Progenitor cell of endocrine pancreas (in vitro differentiated cells): ENCODE data around the gene SP1. TPM values are rescaled to one million over a fixed set of nuclear protein-coding genes. Genes with fewer than 3 reads are reported as not detected.
A peak's percentile ranks its signal among the peaks of the same experiment; 100 is the strongest.

ENCODE experiments used
- DNase-seq: peaks from one replicate; pipeline ENCODE4 v3.0.0; 2021; ENCODE audit warnings: low spot score; ENCODE audit not compliant: unreplicated experiment
- H3K27ac Mint-ChIP-seq: 2 replicates; pipeline ENCODE4 v1.8.0; 2021; ENCODE audit warnings: mild to moderate bottlenecking, moderate library complexity, mixed read lengths
- H3K27me3 Mint-ChIP-seq: 2 replicates; pipeline ENCODE4 v1.8.0; 2021; ENCODE audit warnings: mixed read lengths
- H3K36me3 Mint-ChIP-seq: 2 replicates; pipeline ENCODE4 v1.8.0; 2022; ENCODE audit warnings: mixed read lengths; ENCODE audit not compliant: insufficient read depth
- H3K4me1 Mint-ChIP-seq: 2 replicates; pipeline ENCODE4 v1.8.0; 2021; ENCODE audit warnings: low read depth, mixed read lengths
- H3K4me3 Mint-ChIP-seq: 2 replicates; pipeline ENCODE4 v1.8.0; 2021; ENCODE audit warnings: low read depth, mild to moderate bottlenecking, moderate library complexity, mixed read lengths
- H3K9me3 Mint-ChIP-seq: 2 replicates; pipeline ENCODE4 v1.8.0; 2021; ENCODE audit warnings: low read depth, mixed read lengths
- CTCF ChIP-seq: fragments of 200-600 bp; sonication (generic); IDR thresholded peaks from one replicate; pipeline ENCODE4 v1.5.0; 2021; ENCODE audit warnings: antibody characterized with exemption, mild to moderate bottlenecking; ENCODE audit not compliant: unreplicated experiment
- total RNA-seq: library from RNA; stranded (reverse); gene quantifications from 2 replicates; pipeline ENCODE4 v1.2.1, GENCODE V29; 2021

The SP1 gene
- total RNA-seq, 1 donor from 2014 or later = 90.5 TPM

- Mint-ChIP-seq H3K27me3 (no peaks in the 10 kb centered on the region), H3K9me3 (no peaks in the 10 kb centered on the region), H3K27ac (peak overlapping the region; percentile 84), H3K36me3 (peaks cover 46% of the 10 kb centered on the region), H3K4me1 (peaks cover 2% of the 10 kb centered on the region), H3K4me3 (no peak overlapping the region)
- TF ChIP-seq CTCF = no peak
- no peak for DNase-seq
Measured at GRCh38 chr12:53465679-53466078, 85.7 kb downstream of the SP1 start.

Other genes starting within 250 kb of the SP1 start
- 75.7 and 78.8 TPM in 2 replicates for gene ZNF740, start 199.5 kb upstream of the SP1 start, total RNA-seq
- 58.6 and 59.0 TPM in 2 replicates for gene CSAD, start 199.3 kb upstream of the SP1 start, total RNA-seq
- 0.29 and 0.93 TPM in 2 replicates for gene ITGB7, start 172.9 kb upstream of the SP1 start, total RNA-seq
- 4.9 and 5.2 TPM in 2 replicates for gene RARG, start 148.0 kb upstream of the SP1 start, total RNA-seq
- gene ESPL1, start 111.9 kb upstream of the SP1 start, total RNA-seq = 24.3 and 27.1 TPM in 2 replicates
- gene PFDN5, start 84.6 kb upstream of the SP1 start, total RNA-seq = 377 and 379 TPM in 2 replicates
- gene MYG1, start 80.5 kb upstream of the SP1 start, total RNA-seq = 58.9 and 60.7 TPM in 2 replicates
- 72.1 and 75.0 TPM in 2 replicates for gene AAAS, start 58.6 kb upstream of the SP1 start, total RNA-seq
- gene SP7, start 43.8 kb upstream of the SP1 start, total RNA-seq = 0.10 TPM in 1 of 2 replicates, not detected in the other
- gene AMHR2, start 43.7 kb downstream of the SP1 start, total RNA-seq = 35.1 and 35.7 TPM in 2 replicates
- gene PRR13, start 61.6 kb downstream of the SP1 start, total RNA-seq = 101 and 106 TPM in 2 replicates
- 1,366 and 1,400 TPM in 2 replicates for gene PCBP2, start 71.9 kb downstream of the SP1 start, total RNA-seq
- gene MAP3K12, start 119.3 kb downstream of the SP1 start, total RNA-seq = 11.9 and 17.0 TPM in 2 replicates
- 60.2 and 61.5 TPM in 2 replicates for gene TARBP2, start 121.1 kb downstream of the SP1 start, total RNA-seq
- gene NPFF, start 127.3 kb downstream of the SP1 start, total RNA-seq = not detected in 2 replicates
- 47.5 and 51.7 TPM in 2 replicates for gene ATF7, start 246.2 kb downstream of the SP1 start, total RNA-seq